Heart right ventricle (tissue), 16 donors: ENCODE results near the gene C4BPB. TPM values are rescaled to one million over a fixed set of nuclear protein-coding genes. Genes with fewer than 3 reads are reported as not detected.

Experiments used
- ATAC-seq, 8 donors: fragments of 200-7000 bp; cut with Tn5 transposase; one replicate each; pipeline ENCODE4 v1.9.1; 2020; ENCODE audit warnings: mild to moderate bottlenecking in 8 of 8, moderate library complexity in 8 of 8, moderate number of reproducible peaks in 1 of 8
- DNase-seq, 2 donors: peaks; one replicate each; pipeline ENCODE4 v3.0.0-alpha.2; 2020
- H3K27ac ChIP-seq, 10 donors: fragments of 200-600 bp; sonication (generic) in 2 of 10; one replicate each; pipeline versions ENCODE4 v1.5.0 to v1.8.0; 2020 to 2022; ENCODE audit warnings: mild to moderate bottlenecking in 3 of 10
- H3K27me3 ChIP-seq, 7 donors: fragments of 200-600 bp; one replicate each; pipeline ENCODE4 v1.8.0; 2021 to 2022; ENCODE audit warnings: mild to moderate bottlenecking in 2 of 7
- H3K36me3 ChIP-seq, 9 donors: fragments of 200-600 bp; sonication (generic) in 1 of 9; one replicate each; pipeline versions ENCODE4 v1.5.0 to v1.8.0; 2020 to 2022; ENCODE audit warnings: mild to moderate bottlenecking in 2 of 9
- H3K4me1 ChIP-seq, 9 donors: fragments of 200-600 bp; sonication (generic) in 1 of 9; one replicate each; pipeline versions ENCODE4 v1.5.0 to v1.8.0; 2020 to 2022; ENCODE audit warnings: mild to moderate bottlenecking in 4 of 9
- H3K4me3 ChIP-seq, 10 donors: fragments of 200-600 bp; sonication (generic) in 2 of 10; one replicate each; pipeline versions ENCODE4 v1.5.0 to v1.8.0; 2020 to 2022; ENCODE audit warnings: mild to moderate bottlenecking in 7 of 10, moderate library complexity in 2 of 10
- H3K9me3 ChIP-seq, 11 donors: fragments of 200-600 bp in 10 of 11; sonication (generic) in 2 of 11; one replicate each; pipeline versions ENCODE4 v1.5.0 to v1.8.0; 2013 to 2022; ENCODE audit warnings: mild to moderate bottlenecking in 2 of 11, control low read depth in 1 of 11, moderate library complexity in 1 of 11
- WGBS, 2 donors: extraction: QIAGEN DNeasy Blood & Tissue Kit; methylation state at CpG; one replicate each; pipeline ENCODE4 v1.1.7; 2013; ENCODE audit warnings: inconsistent platforms in 1 of 2; 5-methylcytosine and 5-hydroxymethylcytosine counted together
- intact Hi-C, 10 donors: fragments of 100-400 bp; cut with DNase I; formaldehyde crosslinking; loops; one replicate each; pipeline versions ENCODE4 v1.11.1 to v1.14.2; 2022
- polyA plus RNA-seq, 2 donors: library from polyadenylated mRNA; stranded (reverse); fragments of 200-250 nt; gene quantifications; one replicate each; pipeline ENCODE4 v1.2.3, GENCODE V29; 2013
- total RNA-seq, 10 donors: library from RNA; stranded (reverse); fragmentation: NEBNext Ultra II Directional in 3 of 10; extraction: Animal tissue kit (Norgen Biotek cat#: 25700) in 3 of 10; gene quantifications; one replicate each; pipeline versions ENCODE4 v1.2.1 to v1.2.4, GENCODE V29; 2021 to 2023
- TF ChIP-seq, protein P1 (sequence below), 9 donors: fragments of 200-600 bp; sonication (generic) in 2 of 9; IDR thresholded peaks; one replicate each; pipeline versions ENCODE4 v1.5.0 to v1.8.0; 2021 to 2022; ENCODE audit warnings: antibody characterized with exemption in 9 of 9, mild to moderate bottlenecking in 5 of 9, moderate library complexity in 1 of 9
- donor health status: Arrhythmogenic right ventricular cardiomyopathy.
- donor health status: ischemic (EF 13 %, LVEDD 7.1; RV severe dilation, severe dysfunction).
- donor health status: healthy with polysubstance abuse.
- donor health status: DM: no; HTN: yes; CAD: no.
- donor health status: DM: no; HTN: no; CAD: no.
- donor health status: ischemic (EF 25% LVEDD 6.9; RV normal size, moderate dysfunction).
- donor health status: ischemic (EF 25% LVEDD 5.7; RV mildly dilated, moderate dysfunction).
- donor health status: healthy.
- donor health status: DM: yes; HTN: yes; CAD: no.
- donor health status: Ischemic cardiomyopathy.
- donor health status: ischemic (EF 35%, LVEDD 5.7; RV mildly dilated, moderate dysfunction).
- donor health status: nonischemic (EF 11% LVEDD 7.7; RV severe dilation, severe dysfunction).
- donor health status: DM: yes; HTN: yes; CAD: no.
- donor health status: PGD.
- donor health status: ischemic (EF 29% LVEDD 5.4; RV normal size, mild dysfunction).
- donor health status: nonischemic (EF 23%, LVEDD 6.1; RV moderate dilation, normal function).

C4BPB gene
- total and polyA plus RNA-seq, 12 donors: 0.06 to 1.7 (median 0.53) TPM; not detected in 8

DNA sequence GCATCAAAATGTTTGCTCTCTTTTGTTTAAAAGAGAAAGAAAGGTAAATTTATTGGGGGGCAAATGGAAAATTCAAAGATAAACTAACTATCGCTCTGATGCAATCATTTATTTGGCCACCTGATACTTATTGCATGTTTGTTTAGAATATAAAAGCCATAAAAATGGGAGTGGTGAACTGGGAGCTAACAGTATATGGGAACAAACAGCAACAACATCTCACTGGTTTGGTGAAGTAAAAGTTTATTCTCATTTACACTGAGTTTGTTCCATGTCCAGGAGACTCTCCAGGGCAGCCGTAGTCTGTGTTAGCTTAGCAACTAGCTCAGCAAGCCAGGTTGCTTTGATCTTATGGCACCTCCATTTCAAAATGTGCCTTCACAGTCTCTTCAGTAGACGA is 35.7 kb downstream of the C4BPB start:
- TF ChIP-seq, protein P1, sequence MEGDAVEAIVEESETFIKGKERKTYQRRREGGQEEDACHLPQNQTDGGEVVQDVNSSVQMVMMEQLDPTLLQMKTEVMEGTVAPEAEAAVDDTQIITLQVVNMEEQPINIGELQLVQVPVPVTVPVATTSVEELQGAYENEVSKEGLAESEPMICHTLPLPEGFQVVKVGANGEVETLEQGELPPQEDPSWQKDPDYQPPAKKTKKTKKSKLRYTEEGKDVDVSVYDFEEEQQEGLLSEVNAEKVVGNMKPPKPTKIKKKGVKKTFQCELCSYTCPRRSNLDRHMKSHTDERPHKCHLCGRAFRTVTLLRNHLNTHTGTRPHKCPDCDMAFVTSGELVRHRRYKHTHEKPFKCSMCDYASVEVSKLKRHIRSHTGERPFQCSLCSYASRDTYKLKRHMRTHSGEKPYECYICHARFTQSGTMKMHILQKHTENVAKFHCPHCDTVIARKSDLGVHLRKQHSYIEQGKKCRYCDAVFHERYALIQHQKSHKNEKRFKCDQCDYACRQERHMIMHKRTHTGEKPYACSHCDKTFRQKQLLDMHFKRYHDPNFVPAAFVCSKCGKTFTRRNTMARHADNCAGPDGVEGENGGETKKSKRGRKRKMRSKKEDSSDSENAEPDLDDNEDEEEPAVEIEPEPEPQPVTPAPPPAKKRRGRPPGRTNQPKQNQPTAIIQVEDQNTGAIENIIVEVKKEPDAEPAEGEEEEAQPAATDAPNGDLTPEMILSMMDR (IDR thresholded peaks at IDR 0.05): no peak
- intact Hi-C loops: no loop called here
- DNase-seq (no peak), ATAC-seq (no peak)
- H3K36me3 ChIP-seq: no peaks in the 10 kb centered on the region
- H3K9me3 ChIP-seq: peaks cover 0 to 28% (median 20%) of the 10 kb centered on the region in 11 donors
- no peaks in the 10 kb centered on the region for H3K27me3 ChIP-seq
- H3K27ac ChIP-seq: no peak overlapping the region
- WGBS, 2 donors: 89 to 91% methylated on average over 3 of the region's 3 CpGs
- no peaks in the 10 kb centered on the region for H3K4me1 ChIP-seq
- H3K4me3 ChIP-seq: no peak overlapping the region

DNA sequence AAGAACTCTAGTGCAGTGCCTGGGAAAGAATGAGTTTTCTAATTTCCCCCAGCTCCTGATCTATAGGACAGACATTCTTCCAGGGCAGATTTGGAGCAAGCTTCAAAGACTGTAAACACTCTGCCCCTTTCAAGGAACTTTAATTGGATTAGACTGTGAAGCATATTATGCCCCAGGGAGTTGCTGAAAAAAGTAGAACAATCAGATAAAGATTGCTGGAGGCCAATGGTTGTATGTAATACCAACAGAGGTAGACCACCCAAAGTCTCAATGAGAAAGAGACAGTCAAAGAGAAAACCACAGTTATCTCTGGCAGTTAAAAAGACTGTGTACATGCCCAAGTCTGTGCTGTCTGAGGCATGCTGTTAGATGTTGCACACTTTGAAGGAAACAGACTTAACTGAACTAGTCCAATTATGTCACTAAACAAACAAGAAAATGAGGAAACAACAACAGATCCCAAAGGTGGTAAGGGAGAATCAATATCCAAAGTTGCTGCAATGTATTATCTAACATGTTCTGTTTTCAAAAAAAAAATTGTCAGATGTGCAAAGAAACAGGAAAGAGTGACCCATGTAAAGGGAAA is 39.8 kb downstream of the C4BPB start:
- TF ChIP-seq, protein P1 (IDR thresholded peaks at IDR 0.05): no peak
- intact Hi-C loops: no loop called here
- Histone ChIP-seq H3K27me3 (no peaks in the 10 kb centered on the region), H3K36me3 (no peaks in the 10 kb centered on the region), H3K4me3 (no peak overlapping the region), H3K27ac (no peak overlapping the region), H3K9me3 (peaks cover 0 to 45% (median 29%) of the 10 kb centered on the region in 11 donors), H3K4me1 (no peaks in the 10 kb centered on the region)
- DNase-seq (no peak), ATAC-seq (no peak)

DNA sequence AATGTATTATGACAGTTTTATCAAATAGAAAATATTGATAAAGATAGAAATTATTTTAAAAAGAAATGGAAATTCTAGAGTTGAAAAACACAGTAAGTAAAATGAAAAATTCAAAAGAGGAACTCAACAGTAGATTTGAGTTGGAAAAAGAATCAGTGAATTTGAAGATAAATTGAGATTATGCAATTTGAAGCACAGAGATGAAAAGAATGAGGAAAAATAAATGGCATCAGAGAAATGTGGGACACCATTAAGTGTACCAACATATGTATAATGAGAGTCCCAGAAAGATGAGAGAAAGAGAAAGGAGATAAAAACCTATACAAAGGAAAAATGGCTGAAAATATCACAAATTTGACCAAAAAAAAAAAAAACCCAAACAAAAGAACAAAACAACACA is 40.4 kb downstream of the C4BPB start:
- ATAC-seq (no peak), DNase-seq (no peak)
- peaks cover 0 to 45% (median 29%) of the 10 kb centered on the region in 11 donors for H3K9me3 ChIP-seq
- no peak overlapping the region for H3K27ac ChIP-seq
- no peaks in the 10 kb centered on the region for H3K27me3 ChIP-seq
- H3K36me3 ChIP-seq: no peaks in the 10 kb centered on the region
- H3K4me1 ChIP-seq: no peaks in the 10 kb centered on the region
- no peak overlapping the region for H3K4me3 ChIP-seq
- TF ChIP-seq, protein P1 (IDR thresholded peaks at IDR 0.05): no peak
- intact Hi-C loops: no loop called here

DNA sequence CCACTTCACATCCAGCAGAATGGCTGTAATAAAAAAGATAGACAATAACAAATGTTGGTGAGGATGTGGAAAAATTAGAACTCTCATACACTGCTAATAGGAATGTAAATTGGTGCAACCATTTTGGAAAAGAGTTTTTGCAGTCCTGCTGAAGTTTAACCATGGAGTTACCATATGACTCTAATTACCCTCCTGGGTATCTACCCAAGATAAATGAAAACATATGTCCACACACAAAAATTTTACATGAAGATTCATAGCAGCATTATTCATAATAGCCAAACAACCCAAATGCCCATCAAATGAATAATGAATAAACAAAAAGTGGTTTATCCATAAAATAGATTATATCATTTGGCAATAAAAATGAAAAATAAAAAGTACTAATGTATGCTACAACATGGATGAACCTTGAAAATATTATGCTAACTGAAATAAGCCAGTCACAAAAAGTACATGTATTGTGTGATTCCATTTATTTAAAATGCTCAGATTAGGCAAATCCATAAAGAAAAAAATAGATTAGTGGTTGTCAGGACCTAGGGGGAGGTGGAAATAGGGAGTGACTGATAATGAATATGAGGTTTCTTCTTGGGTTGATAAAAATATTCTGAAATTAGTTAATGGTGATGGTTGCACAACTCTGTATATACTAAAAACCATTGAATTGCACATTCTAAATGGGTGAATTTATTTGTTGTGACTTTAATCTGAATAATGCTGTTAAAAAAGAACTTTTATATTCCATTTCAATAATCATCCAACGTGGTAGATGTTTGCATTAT is 41.8 kb downstream of the C4BPB start:
- H3K9me3 ChIP-seq: peaks cover 0 to 45% (median 29%) of the 10 kb centered on the region in 11 donors
- WGBS, 2 donors: 77 to 84% methylated on average over 1 of the region's 1 CpG
- ATAC-seq (no peak), DNase-seq (no peak)
- TF ChIP-seq, protein P1 (IDR thresholded peaks at IDR 0.05): no peak
- intact Hi-C loops: no loop called here
- peaks cover 0 to 8% (median 0%) of the 10 kb centered on the region in 9 donors for H3K4me1 ChIP-seq
- H3K27me3 ChIP-seq: no peaks in the 10 kb centered on the region
- no peak overlapping the region for H3K27ac ChIP-seq
- no peak overlapping the region for H3K4me3 ChIP-seq
- H3K36me3 ChIP-seq: no peaks in the 10 kb centered on the region
